Transverse colon (tissue), 4 donors: ENCODE data around the gene AKAP13. TPM values are rescaled to one million over a fixed set of nuclear protein-coding genes. Genes with fewer than 3 reads are reported as not detected.
A peak's percentile ranks its signal among the peaks of the same experiment; 100 is the strongest.

ENCODE experiments used
- DNase-seq: peaks from one replicate; pipeline ENCODE4 v3.0.0-alpha.2; 2019
- H3K27ac ChIP-seq, 4 donors: fragments of 200-600 bp; sonication (generic); 2 replicates each; pipeline ENCODE4 v1.5.1; 2016 to 2018; ENCODE audit warnings: inconsistent platforms in 4 of 4
- H3K27me3 ChIP-seq: fragments of 200-600 bp; sonication (generic); 2 replicates; pipeline ENCODE4 v1.5.1; 2017; ENCODE audit warnings: inconsistent platforms
- H3K36me3 ChIP-seq, 4 donors: fragments of 200-600 bp; sonication (generic); 2 replicates each; pipeline ENCODE4 v1.5.1; 2017 to 2019; ENCODE audit warnings: inconsistent platforms in 4 of 4
- H3K4me1 ChIP-seq, 4 donors: fragments of 200-600 bp; sonication (generic); 2 replicates each; pipeline ENCODE4 v1.5.1; 2017 to 2020; ENCODE audit warnings: inconsistent platforms in 4 of 4
- H3K4me3 ChIP-seq, 4 donors: fragments of 200-600 bp; sonication (generic); 1 replicate in 1 of 4; 2 replicates in 3 of 4; pipeline versions ENCODE4 v1.5.1 to v1.6.1; 2017 to 2019; ENCODE audit warnings: inconsistent platforms in 4 of 4
- H3K9me3 ChIP-seq, 2 donors: fragments of 200-600 bp; sonication (generic); 2 replicates each; pipeline ENCODE4 v1.5.1; 2017 to 2019; ENCODE audit warnings: inconsistent platforms in 2 of 2
- EP300 ChIP-seq: sonication (generic); formaldehyde crosslinking; IDR thresholded peaks from one replicate; pipeline ENCODE4 v1.6.1; 2017; ENCODE audit warnings: antibody characterized with exemption, low read depth
- POLR2A ChIP-seq: fragments of 450-650 bp; IDR thresholded peaks from one replicate; pipeline ENCODE4 v1.6.1; 2016; ENCODE audit warnings: antibody characterized with exemption, mild to moderate bottlenecking, moderate library complexity
- POLR2AphosphoS5 ChIP-seq, 3 donors: sonication (generic); formaldehyde crosslinking; IDR thresholded peaks; one replicate each; pipeline ENCODE4 v1.6.1; 2016; ENCODE audit warnings: antibody characterized with exemption in 3 of 3
- WGBS, 2 donors: methylation state at CpG; one replicate each; pipeline ENCODE4 v1.1.5; 2018; ENCODE audit warnings: low coverage in 1 of 2; 5-methylcytosine and 5-hydroxymethylcytosine counted together
- in situ Hi-C, 4 donors: fragments of 200-750 bp; cut with MboI; loops; one replicate each; pipeline versions ENCODE4 v1.15.0 to v1.15.1; 2017; ENCODE audit warnings: low sequenced_read_pairs in 3 of 4, low pct_ligation_motif_present in 1 of 4, low pct_unique_long_range_greater_than_20kb in 1 of 4
- intact Hi-C: fragments of 100-400 bp; cut with DNase I; formaldehyde crosslinking; loops from one replicate; pipeline ENCODE4 v1.15.1; 2023; ENCODE audit warnings: low total_unique reads
- total RNA-seq, 4 donors: library from RNA; depleted of rRNA; stranded (reverse); fragments of >200 nt; gene quantifications; one replicate each; pipeline ENCODE4 v1.1.0, GENCODE V29; 2016
- TF ChIP-seq, protein P1 (sequence below), 5 experiments: fragments of 200-600 bp in 3 of 5; fragments of 450-650 bp in 2 of 5; sonication (generic) in 3 of 5; IDR thresholded peaks; 1 replicate in 2 of 5; 2 replicates in 3 of 5; pipeline ENCODE4 v1.5.1; 2016 to 2017; ENCODE audit warnings: antibody characterized with exemption in 5 of 5, inconsistent platforms in 3 of 5, mild to moderate bottlenecking in 2 of 5, moderate library complexity in 1 of 5

The AKAP13 gene
- total RNA-seq, 4 donors from 2014 or later = 206 to 291 (median 214) TPM

DNA sequence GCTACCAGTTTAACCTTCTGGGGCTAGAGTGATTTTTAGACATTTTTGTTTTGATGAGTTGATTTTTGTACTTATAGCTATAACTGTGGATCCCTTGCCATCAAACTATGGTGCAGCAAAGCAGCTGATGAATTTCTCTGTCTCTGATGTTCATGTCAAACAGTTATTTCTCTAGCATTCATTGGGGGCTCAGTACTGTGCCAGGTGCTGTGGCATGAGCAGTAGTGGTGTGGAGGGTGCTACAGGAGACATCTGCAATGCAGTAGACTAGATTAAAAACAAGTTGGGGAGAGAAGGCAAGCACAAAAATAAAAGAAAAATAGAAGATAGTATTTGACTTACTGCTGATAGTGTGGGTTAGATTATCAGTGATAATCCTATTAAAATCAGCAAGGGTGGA is 95.3 kb downstream of the AKAP13 start:
- H3K27me3 ChIP-seq = no peaks in the 10 kb centered on the region
- peak overlapping the region in 1 of 4 donors; percentile 55 for H3K27ac ChIP-seq
- no peaks in the 10 kb centered on the region for H3K9me3 ChIP-seq
- intact Hi-C loops = no loop called here
- in situ Hi-C loops = loop anchor here (25.0 kb wide), 6 partner anchors 112 to 362 kb away; no protein-coding TSS in a partner anchor
- H3K4me3 ChIP-seq = no peak overlapping the region
- TF ChIP-seq POLR2AphosphoS5 (IDR thresholded peaks at IDR 0.05) (no peak), POLR2A (no peak), EP300 (no peak)
- TF ChIP-seq, protein P1, sequence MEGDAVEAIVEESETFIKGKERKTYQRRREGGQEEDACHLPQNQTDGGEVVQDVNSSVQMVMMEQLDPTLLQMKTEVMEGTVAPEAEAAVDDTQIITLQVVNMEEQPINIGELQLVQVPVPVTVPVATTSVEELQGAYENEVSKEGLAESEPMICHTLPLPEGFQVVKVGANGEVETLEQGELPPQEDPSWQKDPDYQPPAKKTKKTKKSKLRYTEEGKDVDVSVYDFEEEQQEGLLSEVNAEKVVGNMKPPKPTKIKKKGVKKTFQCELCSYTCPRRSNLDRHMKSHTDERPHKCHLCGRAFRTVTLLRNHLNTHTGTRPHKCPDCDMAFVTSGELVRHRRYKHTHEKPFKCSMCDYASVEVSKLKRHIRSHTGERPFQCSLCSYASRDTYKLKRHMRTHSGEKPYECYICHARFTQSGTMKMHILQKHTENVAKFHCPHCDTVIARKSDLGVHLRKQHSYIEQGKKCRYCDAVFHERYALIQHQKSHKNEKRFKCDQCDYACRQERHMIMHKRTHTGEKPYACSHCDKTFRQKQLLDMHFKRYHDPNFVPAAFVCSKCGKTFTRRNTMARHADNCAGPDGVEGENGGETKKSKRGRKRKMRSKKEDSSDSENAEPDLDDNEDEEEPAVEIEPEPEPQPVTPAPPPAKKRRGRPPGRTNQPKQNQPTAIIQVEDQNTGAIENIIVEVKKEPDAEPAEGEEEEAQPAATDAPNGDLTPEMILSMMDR (IDR thresholded peaks at IDR 0.05) = no peak
- no peak for DNase-seq
- H3K36me3 ChIP-seq = no peaks in the 10 kb centered on the region
- peaks cover under 1 to 39% (median 16%) of the 10 kb centered on the region in 4 donors for H3K4me1 ChIP-seq

DNA sequence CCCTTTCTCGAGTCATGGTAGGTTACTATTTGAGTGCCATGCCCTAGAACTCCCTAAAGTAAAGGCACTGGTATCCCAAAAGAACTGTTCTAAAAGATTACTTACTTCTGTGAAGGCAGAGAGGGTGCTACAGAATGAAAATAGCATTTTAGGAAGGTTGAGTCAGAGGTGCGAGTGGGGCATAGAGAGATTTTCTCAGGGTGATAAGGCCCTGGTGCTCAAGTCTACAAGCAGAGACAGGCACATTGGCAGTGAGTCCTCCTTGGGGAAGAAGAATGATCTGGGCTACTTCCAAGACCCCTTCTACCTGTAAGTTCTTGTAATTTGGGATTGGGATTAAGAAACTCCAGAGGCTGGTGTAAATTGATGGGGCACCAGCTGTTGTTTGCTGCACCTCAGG is 96.7 kb downstream of the AKAP13 start:
- WGBS, 2 donors = 60 to 95% methylated on average over 1 to 2 of the region's 2 CpGs
- peaks cover 8 to 45% (median 12%) of the 10 kb centered on the region in 4 donors for H3K4me1 ChIP-seq

DNA sequence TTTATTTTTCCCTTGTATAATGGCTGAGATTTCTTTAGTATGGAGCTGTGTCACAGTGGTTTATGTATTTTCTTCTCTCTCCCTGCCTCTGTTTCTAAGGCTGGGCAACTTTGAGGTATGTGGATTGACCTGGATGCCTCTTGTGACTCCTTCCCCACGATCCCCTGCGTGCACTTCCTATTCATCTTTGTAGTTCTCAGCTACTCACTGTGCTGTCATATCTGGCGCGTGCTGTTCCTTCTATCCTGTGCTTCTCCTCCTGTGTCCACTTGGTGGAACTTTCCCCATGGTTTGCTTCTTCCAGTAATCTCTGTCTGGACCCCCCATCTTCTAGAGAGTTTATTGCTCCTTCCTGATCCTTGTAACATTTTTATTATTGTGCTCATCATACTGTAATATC is 97.3 kb downstream of the AKAP13 start:
- no peak overlapping the region for H3K4me3 ChIP-seq
- no peaks in the 10 kb centered on the region for H3K9me3 ChIP-seq
- in situ Hi-C loops = loop anchor here (25.0 kb wide), 6 partner anchors 110 to 360 kb away; no protein-coding TSS in a partner anchor

More for the DNA sequence above, 96.7 kb downstream of the AKAP13 start:
- Histone ChIP-seq H3K27ac (no peak overlapping the region), H3K27me3 (no peaks in the 10 kb centered on the region), H3K9me3 (no peaks in the 10 kb centered on the region), H3K36me3 (no peaks in the 10 kb centered on the region), H3K4me3 (no peak overlapping the region)
- in situ Hi-C loops = loop anchor here (25.0 kb wide), 6 partner anchors 110 to 360 kb away; no protein-coding TSS in a partner anchor
- no peak for DNase-seq
- intact Hi-C loops = no loop called here
- no peak for TF ChIP-seq POLR2AphosphoS5 (IDR thresholded peaks at IDR 0.05)
- TF ChIP-seq EP300 = no peak
- no peak for TF ChIP-seq POLR2A
- TF ChIP-seq, protein P1 (IDR thresholded peaks at IDR 0.05) = no peak

DNA sequence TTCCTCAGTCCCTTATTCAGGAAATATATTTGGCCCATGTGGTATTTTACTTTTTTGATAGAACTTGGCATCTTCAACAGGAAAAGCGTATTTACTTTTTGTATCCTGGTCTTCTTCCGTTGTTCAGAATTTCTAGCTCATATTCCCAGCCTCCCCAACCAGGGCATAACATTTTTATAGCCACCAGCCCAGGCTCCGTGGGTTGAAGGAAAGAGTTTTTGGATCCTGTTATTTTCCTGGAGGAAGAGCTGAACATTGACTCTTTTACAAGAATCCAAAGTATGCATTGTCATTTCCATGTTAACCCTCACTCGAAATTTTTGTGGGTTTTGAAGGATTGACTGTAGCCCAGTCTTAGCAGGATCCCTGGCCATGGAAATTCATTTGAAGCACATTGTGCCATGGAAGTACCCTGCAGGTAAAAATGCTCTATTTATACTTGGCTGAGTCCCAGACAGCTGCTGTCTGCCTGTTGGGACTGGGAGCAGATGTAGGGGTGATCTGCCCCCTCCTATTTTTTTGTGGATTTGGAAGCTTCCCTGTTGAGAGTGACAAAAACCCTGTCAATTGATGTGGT is 98.8 kb downstream of the AKAP13 start:
- no peak for TF ChIP-seq EP300
- TF ChIP-seq, protein P1 (IDR thresholded peaks at IDR 0.05) = no peak
- in situ Hi-C loops = loop anchor here (25.0 kb wide), 6 partner anchors 108 to 358 kb away; no protein-coding TSS in a partner anchor

More for the DNA sequence above, 97.3 kb downstream of the AKAP13 start:
- no peaks in the 10 kb centered on the region for H3K36me3 ChIP-seq
- WGBS, 2 donors = 36 to 68% methylated on average over 2 to 4 of the region's 4 CpGs
- H3K4me1 ChIP-seq = peaks cover 11 to 48% (median 13%) of the 10 kb centered on the region in 4 donors
- no peak overlapping the region for H3K27ac ChIP-seq
- TF ChIP-seq POLR2A (no peak), POLR2AphosphoS5 (IDR thresholded peaks at IDR 0.05) (no peak), EP300 (no peak)
- TF ChIP-seq, protein P1 (IDR thresholded peaks at IDR 0.05) = no peak
- DNase-seq = no peak
- intact Hi-C loops = no loop called here
- H3K27me3 ChIP-seq = no peaks in the 10 kb centered on the region

More for the DNA sequence above, 98.8 kb downstream of the AKAP13 start:
- 38 to 47% methylated on average over 3 to 4 of the region's 4 CpGs for WGBS, 2 donors
- Histone ChIP-seq H3K27ac (peak overlapping the region in 1 of 4 donors; percentile 14), H3K9me3 (no peaks in the 10 kb centered on the region), H3K36me3 (no peaks in the 10 kb centered on the region), H3K27me3 (no peaks in the 10 kb centered on the region), H3K4me1 (peaks cover 0 to 38% (median 13%) of the 10 kb centered on the region in 4 donors), H3K4me3 (no peak overlapping the region)
- intact Hi-C loops = no loop called here
- DNase-seq = no peak
